Stimulated activated CD8-positive, alpha-beta memory T cell treated with anti-CD3 and anti-CD28 coated beads, Interleukin-15, amount 100 ng/mL, for 1 hour (primary cell): ENCODE results near the gene VIPR1.

ENCODE experiments used
- DNase-seq: peaks from one replicate; pipeline ENCODE4 v3.0.0-alpha.2; 2020; ENCODE audit warnings: low read depth

The VIPR1 gene

GRCh38 chr3:42502429-42503250 lies at the start of gene VIPR1:
TSS of gene VIPR1 (plus strand) at chr3:42502643. CDS start at chr3:42502736, 93 bp downstream.
- DNase-seq: peak; percentile 87

GRCh38 chr3:42456211-42456610 lies 46.2 kb upstream of the VIPR1 start:
- DNase-seq: no peak

GRCh38 chr3:42459151-42459550 lies 43.3 kb upstream of the VIPR1 start:
- no peak for DNase-seq

- no peak for DNase-seq
Observed at GRCh38 chr3:42461762-42462161, 40.7 kb upstream of the VIPR1 start.

- no peak for DNase-seq
Observed at GRCh38 chr3:42463093-42463492, 39.4 kb upstream of the VIPR1 start.

GRCh38 chr3:42468111-42468510 lies 34.3 kb upstream of the VIPR1 start:
- no peak for DNase-seq

GRCh38 chr3:42472555-42472954 lies 29.9 kb upstream of the VIPR1 start:
- DNase-seq: no peak

- DNase-seq: no peak
Observed at GRCh38 chr3:42473083-42473932, 29.1 kb upstream of the VIPR1 start.

- no peak for DNase-seq
Observed at GRCh38 chr3:42476225-42477125, 26.0 kb upstream of the VIPR1 start.

GRCh38 chr3:42477696-42478095 lies 24.7 kb upstream of the VIPR1 start:
- no peak for DNase-seq

- no peak for DNase-seq
Observed at GRCh38 chr3:42478830-42479229, 23.6 kb upstream of the VIPR1 start.

GRCh38 chr3:42486814-42487565 lies 15.5 kb upstream of the VIPR1 start:
- no peak for DNase-seq

GRCh38 chr3:42488687-42489086 lies 13.8 kb upstream of the VIPR1 start:
- DNase-seq: no peak

- no peak for DNase-seq
Observed at GRCh38 chr3:42489116-42489936, 13.1 kb upstream of the VIPR1 start.

- DNase-seq: no peak
Observed at GRCh38 chr3:42489937-42490227, 12.6 kb upstream of the VIPR1 start.

GRCh38 chr3:42490243-42490642 lies 12.2 kb upstream of the VIPR1 start:
- no peak for DNase-seq

- DNase-seq: no peak
Observed at GRCh38 chr3:42491881-42492507, 10.4 kb upstream of the VIPR1 start.

- DNase-seq: no peak
Observed at GRCh38 chr3:42492508-42493080, 9.8 kb upstream of the VIPR1 start.

GRCh38 chr3:42493126-42493797 lies 9.2 kb upstream of the VIPR1 start:
- no peak for DNase-seq
